B cell (primary cell): ENCODE measurements around the gene EXOC3L1. TPM values are rescaled to one million over a fixed set of nuclear protein-coding genes. Genes with fewer than 3 reads are reported as not detected.

ENCODE experiments used
- ATAC-seq: fragments of 200-7000 bp; cut with Tn5 transposase; one replicate; pipeline ENCODE4 v1.10.0; 2021; ENCODE audit warnings: low read depth, mild to moderate bottlenecking, moderate number of reproducible peaks, moderate library complexity
- CTCF ChIA-PET: fragments of 350-600 bp; sonication (Branson Sonifier 250); formaldehyde crosslinking; loops from one replicate; lab custom pipeline; 2021; ENCODE audit warnings: antibody characterized with exemption, inconsistent platforms; lab: Charles Lee
- POLR2A ChIA-PET: fragments of 350-600 bp; sonication (Branson Sonifier 250); formaldehyde crosslinking; loops from one replicate; lab custom pipeline; 2021; ENCODE audit warnings: antibody characterized with exemption; lab: Charles Lee
- DNase-seq: peaks from one replicate; pipeline ENCODE4 v3.0.0; 2013
- H2AFZ ChIP-seq: 2 replicates; pipeline ENCODE4 v1.6.1; 2012; ENCODE audit warnings: mild to moderate bottlenecking, low read depth, low read length; ENCODE audit not compliant: insufficient read depth, poor library complexity, severe bottlenecking
- H3K27ac ChIP-seq, 2 donors: 1 replicate in 1 of 2; 2 replicates in 1 of 2; pipeline ENCODE4 v1.5.1; 2012 to 2013; ENCODE audit warnings: low read length in 2 of 2, mild to moderate bottlenecking in 2 of 2, moderate library complexity in 1 of 2
- H3K27me3 ChIP-seq, 4 experiments: fragments of 200-600 bp in 1 of 4; sonication (generic) in 1 of 4; replicated peaks in 1 of 4; 1 replicate in 2 of 4; 2 replicates in 2 of 4; pipeline versions ENCODE4 v1.6.1 to v1.7.0; 2013 to 2016; ENCODE audit warnings: low read length in 3 of 4, mild to moderate bottlenecking in 2 of 4, mixed read lengths in 1 of 4, moderate library complexity in 1 of 4; ENCODE audit not compliant: insufficient read depth in 4 of 4, control insufficient read depth in 3 of 4; ENCODE audit errors: control extremely low read depth in 1 of 4
- H3K36me3 ChIP-seq, 2 experiments: replicated peaks in 1 of 2; 1 replicate in 1 of 2; 2 replicates in 1 of 2; pipeline versions ENCODE4 v1.6.1 to v1.7.1; 2013; ENCODE audit warnings: low read length in 1 of 2; ENCODE audit not compliant: insufficient read depth in 2 of 2, control insufficient read depth in 1 of 2; ENCODE audit errors: control extremely low read depth in 1 of 2, extremely low read depth in 1 of 2
- H3K4me1 ChIP-seq, 2 donors: fragments of 200-600 bp in 1 of 2; sonication (generic) in 1 of 2; 1 replicate in 1 of 2; 2 replicates in 1 of 2; pipeline versions ENCODE4 v1.5.1 to v1.6.1; 2013 to 2017; ENCODE audit warnings: low read length in 2 of 2; ENCODE audit not compliant: control insufficient read depth in 2 of 2, insufficient read depth in 2 of 2
- H3K4me2 ChIP-seq: replicated peaks from 2 replicates; pipeline ENCODE3; 2012; ENCODE audit warnings: mild to moderate bottlenecking, low read depth, low read length; ENCODE audit not compliant: poor library complexity, severe bottlenecking
- H3K4me3 ChIP-seq, 5 experiments: fragments of 200-600 bp in 1 of 5; sonication (generic) in 1 of 5; 1 replicate in 3 of 5; 2 replicates in 2 of 5; pipeline versions ENCODE4 v1.5.1 to v1.7.0; 2011 to 2016; ENCODE audit warnings: low read length in 4 of 5, mild to moderate bottlenecking in 4 of 5, low read depth in 2 of 5, control low read depth in 1 of 5, moderate library complexity in 1 of 5; ENCODE audit not compliant: insufficient read depth in 1 of 5; ENCODE audit errors: control extremely low read depth in 1 of 5, extremely low read depth in 1 of 5
- H3K79me2 ChIP-seq: fragments of 200-600 bp; sonication (generic); one replicate; pipeline ENCODE4 v1.6.0; 2016; ENCODE audit warnings: low read length; ENCODE audit not compliant: control insufficient read depth, insufficient read depth
- H3K9ac ChIP-seq: fragments of 200-600 bp; sonication (generic); 2 replicates; pipeline ENCODE4 v1.6.1; 2017; ENCODE audit warnings: mild to moderate bottlenecking, low read length, moderate library complexity
- H3K9me3 ChIP-seq, 3 donors: one replicate each; pipeline versions ENCODE4 v1.6.1 to v1.7.1; 2013; ENCODE audit warnings: low read length in 2 of 3; ENCODE audit not compliant: control insufficient read depth in 2 of 3, insufficient read depth in 1 of 3; ENCODE audit errors: control extremely low read depth in 1 of 3
- H4K20me1 ChIP-seq: 2 replicates; pipeline ENCODE4 v1.6.0; 2012; ENCODE audit warnings: mild to moderate bottlenecking, low read length; ENCODE audit not compliant: insufficient read depth, control insufficient read depth, poor library complexity, severe bottlenecking
- H3K27ac Mint-ChIP-seq: one replicate; pipeline ENCODE4 v1.8.0; 2021; ENCODE audit warnings: mixed read lengths
- H3K27me3 Mint-ChIP-seq: one replicate; pipeline ENCODE4 v1.8.0; 2021; ENCODE audit warnings: mixed read lengths
- H3K4me1 Mint-ChIP-seq: one replicate; pipeline ENCODE4 v1.8.0; 2021; ENCODE audit warnings: mixed read lengths
- H3K4me3 Mint-ChIP-seq: one replicate; pipeline ENCODE4 v1.8.0; 2021; ENCODE audit warnings: mixed read lengths
- H3K9me3 Mint-ChIP-seq: one replicate; pipeline ENCODE4 v1.8.0; 2022; ENCODE audit warnings: mixed read lengths; ENCODE audit not compliant: insufficient read depth
- CTCF ChIP-seq: fragments of 200-600 bp; IDR thresholded peaks from one replicate; pipeline ENCODE4 v1.8.0; 2022; ENCODE audit warnings: antibody characterized with exemption, mild to moderate bottlenecking
- EZH2 ChIP-seq: IDR thresholded peaks from 2 replicates; pipeline ENCODE4 v1.6.1; 2012; ENCODE audit warnings: borderline replicate concordance, low read depth, mild to moderate bottlenecking, moderate library complexity, low read length; ENCODE audit not compliant: insufficient read depth, poor library complexity, severe bottlenecking
- WGBS: methylation state at CpG from one replicate; pipeline ENCODE4 v1.1.5; 2013; ENCODE audit warnings: missing lambda C conversion rate; ENCODE audit not compliant: insufficient coverage; 5-methylcytosine and 5-hydroxymethylcytosine counted together
- intact Hi-C: fragments of 100-400 bp; cut with micrococcal nuclease; formaldehyde crosslinking; loops from one replicate; pipeline ENCODE4 v1.10.0; 2022
- polyA plus RNA-seq: library from polyadenylated mRNA; depleted of rRNA; stranded (reverse); fragments of >200 nt; gene quantifications from 2 replicates; pipeline ENCODE4 v1.2.3, GENCODE V29; 2012
- total RNA-seq, 2 donors: library from RNA; stranded (reverse); fragments of 120-200 nt in 1 of 2; gene quantifications; 1 replicate in 1 of 2; 2 replicates in 1 of 2; pipeline versions ENCODE4 v1.2.3 to v1.2.4, GENCODE V29; 2013 to 2022

EXOC3L1 gene
- total and polyA plus RNA-seq, 2 donors (not counting 1 experiment from before 2014, with no cell fraction given): not detected

DNA sequence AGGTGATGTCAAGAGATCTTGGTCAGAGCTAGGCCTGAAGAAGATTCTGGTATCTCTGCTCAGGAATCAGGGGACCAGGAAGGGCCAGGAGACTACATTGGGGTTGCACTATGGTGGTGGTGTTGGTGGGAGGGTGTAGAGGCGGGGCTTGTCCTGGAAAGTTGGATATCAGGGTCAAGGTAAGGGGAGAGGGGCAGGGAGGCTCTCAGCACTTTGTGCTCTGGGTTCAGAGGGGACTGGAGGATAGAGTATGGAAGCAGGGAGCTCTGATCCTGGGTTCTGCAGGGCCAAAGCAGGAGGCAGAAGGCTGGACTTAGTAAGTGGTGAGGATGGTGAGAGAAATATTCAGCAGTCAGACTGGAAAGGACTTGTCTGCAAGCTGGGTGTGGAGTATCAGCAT lies 16.6 kb downstream of the EXOC3L1 start:
- Mint-ChIP-seq H3K27ac (no peak overlapping the region), H3K9me3 (no peaks in the 10 kb centered on the region), H3K4me1 (peaks cover 36% of the 10 kb centered on the region), H3K4me3 (peak overlapping the region; percentile 87), H3K27me3 (peaks cover 63% of the 10 kb centered on the region)
- H3K27me3 ChIP-seq: peaks cover 0 to 87% (median 60%) of the 10 kb centered on the region in 4 experiments
- H3K4me1 ChIP-seq: peaks cover 45 to 48% of the 10 kb centered on the region in 2 donors
- DNase-seq (no peak), ATAC-seq (no peak)
- peak overlapping the region in 1 of 5 experiments; percentile 59 for H3K4me3 ChIP-seq
- peak overlapping the region; percentile 63 for H3K9ac ChIP-seq
- ChIA-PET POLR2A (no interaction called here), CTCF (interaction anchor here (0.7 to 1.8 kb wide), 4 partner anchors 10 to 1357 kb away, joined by 3 to 6 read pairs (median 4); no protein-coding TSS in a partner anchor)
- H3K27ac ChIP-seq: no peak overlapping the region
- peak overlapping the region; percentile 98 for H3K4me2 ChIP-seq
- peak overlapping the region; percentile 50 for H2AFZ ChIP-seq
- TF ChIP-seq EZH2: no peak
- TF ChIP-seq CTCF: no peak
- no peaks in the 10 kb centered on the region for H3K79me2 ChIP-seq
- H4K20me1 ChIP-seq: no peaks in the 10 kb centered on the region
- 100% methylated on average over 1 of the region's 1 CpG for WGBS
- intact Hi-C loops: no loop called here
- H3K36me3 ChIP-seq: no peaks in the 10 kb centered on the region
- H3K9me3 ChIP-seq: peaks cover 0 to 26% (median 0%) of the 10 kb centered on the region in 3 donors

DNA sequence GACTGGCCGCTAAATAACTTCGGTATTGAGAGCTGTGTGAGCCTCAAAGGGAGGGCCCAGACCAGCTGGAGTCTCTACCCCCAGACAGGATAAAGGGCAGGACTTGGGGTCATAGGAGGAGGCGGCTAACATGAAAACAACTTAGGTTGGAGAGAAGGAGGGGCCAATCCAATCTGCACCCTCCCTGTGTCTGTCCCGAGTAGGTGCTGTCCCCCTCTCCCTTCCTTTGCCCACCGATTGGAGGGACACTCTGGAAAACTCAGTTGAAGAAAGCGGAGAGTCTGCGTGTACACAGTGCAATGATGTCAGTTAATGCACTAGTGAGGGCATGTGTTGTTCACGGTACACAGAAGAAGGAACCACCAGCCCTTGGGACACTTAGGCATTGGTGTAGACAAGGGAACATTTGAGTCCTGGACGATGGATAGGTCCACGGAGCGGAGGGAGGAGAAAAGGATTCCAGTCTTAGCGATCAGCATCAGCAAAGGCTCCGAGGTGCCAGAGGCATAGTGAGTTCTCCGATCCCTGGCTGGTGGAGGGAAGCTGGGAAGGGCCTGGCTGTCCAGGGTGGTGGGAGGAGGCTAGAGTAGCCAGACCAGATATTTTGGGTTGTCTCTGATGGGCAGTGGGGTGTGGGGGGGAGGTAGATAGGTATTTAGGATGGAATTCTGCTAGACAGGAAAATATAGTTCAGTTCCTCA lies 18.8 kb downstream of the EXOC3L1 start:
- Histone ChIP-seq H3K4me1 (peaks cover 38 to 45% of the 10 kb centered on the region in 2 donors), H3K79me2 (no peaks in the 10 kb centered on the region), H3K36me3 (no peaks in the 10 kb centered on the region), H3K9ac (no peak overlapping the region), H4K20me1 (no peaks in the 10 kb centered on the region), H3K9me3 (peaks cover 0 to 29% (median 0%) of the 10 kb centered on the region in 3 donors), H3K4me3 (peak overlapping the region in 2 of 5 experiments; percentile 5 to 14), H3K27ac (no peak overlapping the region), H3K4me2 (peak overlapping the region; percentile 75), H3K27me3 (peaks cover 0 to 90% (median 64%) of the 10 kb centered on the region in 4 experiments), H2AFZ (no peak overlapping the region)
- Mint-ChIP-seq H3K27me3 (peaks cover 73% of the 10 kb centered on the region), H3K4me3 (peak overlapping the region; percentile 18), H3K4me1 (peaks cover 35% of the 10 kb centered on the region), H3K9me3 (no peaks in the 10 kb centered on the region), H3K27ac (peak overlapping the region; percentile 29)
- intact Hi-C loops: no loop called here
- no peak for ATAC-seq
- ChIA-PET POLR2A (interaction anchor here (0.5 to 0.6 kb wide), 2 partner anchors 11 to 143 kb away, joined by 3 to 7 read pairs; no protein-coding TSS in a partner anchor), CTCF (interaction anchor here (0.7 to 3.2 kb wide), 4 partner anchors 11 to 16 kb away, joined by 3 to 11 read pairs (median 7); no protein-coding TSS in a partner anchor)
- WGBS: 74% methylated on average over 12 of the region's 14 CpGs
- TF ChIP-seq CTCF: no peak
- no peak for TF ChIP-seq EZH2
- DNase-seq: no peak
